Skin epidermis (tissue), 12 donors: ENCODE data around the gene KIRREL2.
"Not testable (repeated sequence)": the region's sequence is repeated elsewhere in the genome, so short reads cannot be mapped to it uniquely, and the experiment has no call there.

Experiments
- H3K27ac ChIP-seq, 21 experiments: fragments of 200-600 bp; sonication (generic) in 11 of 21; one replicate each; pipeline ENCODE4 v1.5.0; 2020; ENCODE audit warnings: mild to moderate bottlenecking in 3 of 21, inconsistent platforms in 2 of 21, moderate library complexity in 2 of 21
- H3K4me3 ChIP-seq, 7 experiments: fragments of 200-600 bp; sonication (generic) in 2 of 7; one replicate each; pipeline ENCODE4 v1.5.0; 2020; ENCODE audit warnings: inconsistent platforms in 2 of 7, mild to moderate bottlenecking in 2 of 7, moderate library complexity in 1 of 7

KIRREL2 gene

GRCh38 chr19:35856546-35857149 is at the start of gene KIRREL2:
Gene KIRREL2 (plus strand): TSS chr19:35856911. CDS start chr19:35857120, 209 bp downstream.
- H3K4me3 ChIP-seq = peak within 1 kb of the TSS; percentile 26 to 51 (median 34)
- peak within 1 kb of the TSS in 1 of 21 experiments; percentile 9 for H3K27ac ChIP-seq

- H3K27ac ChIP-seq = no peak overlapping the region
- H3K4me3 ChIP-seq = no peak overlapping the region
Observed at GRCh38 chr19:35807633-35808032, 49.1 kb upstream of the KIRREL2 start.

GRCh38 chr19:35811317-35812219 is 45.1 kb upstream of the KIRREL2 start:
- no peak overlapping the region for H3K27ac ChIP-seq
- H3K4me3 ChIP-seq = no peak overlapping the region

DNA sequence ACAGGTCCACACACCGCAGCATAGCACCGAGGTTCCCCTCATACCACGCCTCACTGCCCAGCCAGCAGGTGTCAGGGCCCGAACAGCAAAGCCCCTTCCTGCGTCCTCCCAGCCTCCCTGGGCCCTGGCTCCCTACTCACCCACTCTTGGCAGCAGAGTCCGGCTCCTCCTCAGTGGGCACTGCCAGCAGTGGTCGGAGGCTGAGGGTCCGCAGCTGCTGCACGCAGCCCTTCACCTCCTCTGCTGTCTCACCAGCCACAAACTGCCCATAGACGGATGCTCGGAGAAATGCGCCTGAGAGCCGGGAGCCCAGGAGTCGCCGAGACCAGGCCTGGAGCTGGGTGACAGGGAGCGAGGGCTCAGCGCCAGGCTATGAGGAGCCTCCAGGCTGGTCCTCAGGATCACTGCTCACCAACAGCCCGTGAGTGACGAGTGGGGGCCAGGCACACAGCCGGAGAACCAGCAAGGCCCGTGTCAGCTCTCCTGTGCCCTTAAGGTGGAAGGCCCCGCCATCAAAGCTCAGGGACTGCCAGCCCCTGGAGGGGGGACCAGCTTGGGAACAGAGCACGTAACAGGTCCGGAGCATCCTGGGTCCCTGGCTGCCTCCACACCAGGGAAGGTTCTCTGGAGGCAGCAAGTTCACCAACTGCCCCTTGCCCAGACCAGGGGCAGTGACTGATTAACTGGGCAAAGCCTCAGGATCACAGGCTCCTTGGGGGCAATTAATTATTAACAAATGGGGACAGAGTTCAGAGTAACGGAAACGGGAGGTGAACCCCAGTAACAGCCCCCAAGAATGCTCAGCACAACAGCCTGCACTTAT is 44.3 kb upstream of the KIRREL2 start, which contains the start of gene PRODH2:
PRODH2 (minus strand) TSS at position 626 of the 823 bp plus-strand sequence; CDS start at position 586, 40 bp downstream.
- no peak within 1 kb of the TSS for H3K27ac ChIP-seq
- H3K4me3 ChIP-seq = no peak within 1 kb of the TSS

- Histone ChIP-seq H3K4me3 (no peak overlapping the region), H3K27ac (no peak overlapping the region)
Observed at GRCh38 chr19:35813043-35813890, 43.4 kb upstream of the KIRREL2 start.

- no peak overlapping the region for H3K4me3 ChIP-seq
- no peak overlapping the region for H3K27ac ChIP-seq
Observed at GRCh38 chr19:35816262-35816661, 40.4 kb upstream of the KIRREL2 start.

DNA sequence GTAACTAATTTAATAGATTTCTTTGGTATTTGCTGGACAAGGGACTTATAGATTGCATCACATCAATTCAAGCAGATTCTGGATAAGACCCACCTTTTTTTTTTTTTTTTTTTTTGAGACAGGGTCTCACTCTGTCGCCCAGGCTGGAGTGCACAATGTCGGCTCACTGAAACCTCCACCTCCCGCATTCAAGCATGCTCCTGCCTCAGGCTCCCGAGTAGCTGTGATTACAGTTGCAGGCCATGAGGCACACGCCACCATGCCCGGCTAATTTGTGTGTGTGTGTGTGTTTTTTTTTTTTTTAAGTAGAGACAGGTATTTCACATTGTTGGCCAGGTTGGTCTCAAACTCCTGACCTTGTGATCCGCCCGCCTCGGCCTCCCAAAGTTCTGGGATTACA is 39.9 kb upstream of the KIRREL2 start:
- Histone ChIP-seq H3K4me3 (no peak overlapping the region), H3K27ac (no peak overlapping the region)

GRCh38 chr19:35818445-35818844 is 38.3 kb upstream of the KIRREL2 start:
- Histone ChIP-seq H3K27ac (no peak overlapping the region), H3K4me3 (no peak overlapping the region)

GRCh38 chr19:35822579-35822978 is 34.1 kb upstream of the KIRREL2 start:
- no peak overlapping the region for H3K27ac ChIP-seq

DNA sequence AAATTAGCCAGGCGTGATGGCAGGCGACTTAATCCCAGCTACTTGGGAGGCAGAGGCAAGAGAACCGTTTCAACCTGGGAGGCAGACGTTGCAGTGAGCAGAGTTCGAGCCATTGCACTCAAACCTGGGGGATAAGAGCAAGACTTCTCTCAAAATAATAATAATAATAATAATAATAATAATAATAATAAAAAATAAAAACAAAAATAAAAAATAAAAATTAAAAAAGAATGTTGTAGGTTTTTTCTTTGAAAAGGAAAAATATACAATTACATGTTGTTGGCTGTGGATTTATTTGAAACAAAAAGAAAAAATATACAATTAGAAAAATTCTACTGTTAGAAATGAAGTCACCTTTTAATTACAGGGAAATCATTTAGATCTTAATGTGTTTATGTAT is 32.6 kb upstream of the KIRREL2 start:
- no peak overlapping the region for H3K27ac ChIP-seq
- H3K4me3 ChIP-seq = no peak overlapping the region

More at GRCh38 chr19:35822579-35822978, 34.1 kb upstream of the KIRREL2 start:
- no peak overlapping the region for H3K4me3 ChIP-seq

DNA sequence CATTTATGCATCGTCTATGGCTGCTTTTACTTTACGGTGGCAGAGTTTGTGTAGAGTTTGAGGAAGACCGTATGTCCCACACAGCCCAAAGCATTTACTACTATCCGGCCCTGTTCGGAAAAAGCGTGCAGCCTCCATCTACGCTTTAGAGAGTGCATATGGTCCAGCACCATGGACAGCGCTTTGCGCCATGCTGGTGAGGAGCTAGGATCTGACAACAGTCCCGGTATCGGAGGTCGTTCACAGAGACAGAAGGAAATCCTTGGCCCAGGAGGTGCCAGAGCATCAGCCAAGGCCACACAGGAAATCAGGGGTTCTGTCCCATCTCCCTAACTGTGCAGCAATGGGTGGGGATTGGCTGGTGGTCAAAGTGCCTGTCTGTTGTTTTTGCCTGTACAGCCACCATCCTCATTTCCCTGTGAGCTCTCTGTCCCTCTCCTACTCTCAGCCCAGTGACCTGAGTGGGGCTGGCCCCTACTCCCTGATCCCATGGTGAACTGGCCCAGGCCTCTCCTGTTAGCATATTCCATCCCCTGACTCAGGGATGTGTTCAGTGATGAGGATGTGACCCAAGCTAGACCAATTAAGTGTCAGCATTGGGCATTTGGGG is 27.9 kb upstream of the KIRREL2 start:
- no peak overlapping the region for H3K27ac ChIP-seq
- H3K4me3 ChIP-seq = no peak overlapping the region

DNA sequence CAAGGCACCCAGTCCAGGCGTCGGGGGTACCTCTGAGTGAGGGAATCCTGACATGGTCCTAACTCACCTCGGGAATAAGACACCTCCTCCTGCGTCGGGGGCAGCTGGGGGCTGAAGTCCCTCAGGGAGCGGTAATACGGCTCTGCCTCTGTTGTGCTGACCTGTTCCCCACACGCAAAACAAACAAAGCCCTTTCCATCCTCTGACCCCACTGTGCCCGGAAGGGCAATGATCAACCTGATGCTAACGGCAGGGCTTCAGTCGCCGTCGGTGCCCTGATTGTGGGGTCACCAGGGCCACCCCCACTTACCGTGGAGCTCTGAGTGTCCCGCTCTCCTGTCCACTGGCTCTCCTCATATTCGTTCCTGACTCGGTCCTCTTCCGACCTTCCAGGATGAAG is 25.7 kb upstream of the KIRREL2 start:
- no peak overlapping the region for H3K4me3 ChIP-seq

GRCh38 chr19:35832054-35832453 is 24.7 kb upstream of the KIRREL2 start:
- Histone ChIP-seq H3K27ac (no peak overlapping the region), H3K4me3 (no peak overlapping the region)

More for the DNA sequence above, 25.7 kb upstream of the KIRREL2 start:
- no peak overlapping the region for H3K27ac ChIP-seq

- no peak overlapping the region for H3K27ac ChIP-seq
- no peak overlapping the region for H3K4me3 ChIP-seq
Observed at GRCh38 chr19:35833972-35834371, 22.7 kb upstream of the KIRREL2 start.

DNA sequence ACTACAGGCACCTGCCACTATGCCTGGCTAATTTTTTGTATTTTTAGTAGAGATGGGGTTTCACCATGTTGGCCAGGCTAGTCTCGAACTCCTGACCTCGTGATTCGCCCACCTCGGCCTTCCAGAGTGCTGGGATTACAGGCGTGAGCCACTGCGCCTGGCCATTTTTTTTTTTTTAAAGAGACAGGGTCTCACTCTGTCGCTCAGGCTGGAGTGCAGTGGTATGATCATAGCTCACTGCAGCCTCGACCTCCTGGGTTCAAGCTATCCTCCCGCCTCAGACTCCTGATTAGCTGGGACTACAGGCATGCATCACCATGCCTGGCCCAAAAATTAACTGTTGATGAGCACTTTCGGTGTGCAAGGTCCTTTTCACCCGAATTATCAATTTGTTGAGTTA is 20.6 kb upstream of the KIRREL2 start:
- not testable (repeated sequence) for H3K4me3 ChIP-seq, H3K27ac ChIP-seq

GRCh38 chr19:35841961-35842595 is 14.6 kb upstream of the KIRREL2 start:
- Histone ChIP-seq H3K4me3 (no peak overlapping the region), H3K27ac (no peak overlapping the region)

DNA sequence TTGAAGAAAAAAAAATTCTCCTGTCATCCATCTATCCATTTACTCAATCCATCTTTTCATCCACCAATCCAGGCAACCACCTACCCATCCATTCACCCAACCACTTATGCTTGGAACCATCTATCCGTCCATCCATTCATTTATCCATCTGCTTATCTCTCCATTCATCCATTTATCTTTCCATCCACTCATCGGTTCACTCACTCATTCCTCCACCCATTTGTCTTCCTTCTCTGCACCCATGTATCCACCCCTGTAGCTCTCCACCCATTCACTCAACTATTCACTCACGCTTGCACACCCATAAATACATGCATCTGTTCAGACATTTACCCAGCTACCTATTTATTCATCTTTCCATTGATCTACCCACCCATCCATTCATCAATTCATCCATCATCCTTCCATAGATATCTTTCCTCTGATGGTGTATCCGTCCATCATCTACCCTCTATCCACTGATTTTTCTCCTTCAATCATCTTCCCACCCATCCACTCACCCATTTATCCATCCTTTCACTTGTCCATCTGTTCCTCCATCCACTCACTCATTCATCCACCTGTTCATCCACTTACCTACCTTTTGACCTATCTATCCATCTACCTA is 13.9 kb upstream of the KIRREL2 start:
- H3K4me3 ChIP-seq = no peak overlapping the region

More for the DNA sequence above, 13.9 kb upstream of the KIRREL2 start:
- no peak overlapping the region for H3K27ac ChIP-seq
